B cell (primary cell): ENCODE results near the gene DPM1.

Experiments
- CTCF ChIP-seq: fragments of 200-600 bp; IDR thresholded peaks from one replicate; pipeline ENCODE4 v1.8.0; 2022; ENCODE audit warnings: antibody characterized with exemption, mild to moderate bottlenecking
- EZH2 ChIP-seq: IDR thresholded peaks from 2 replicates; pipeline ENCODE4 v1.6.1; 2012; ENCODE audit warnings: borderline replicate concordance, low read depth, mild to moderate bottlenecking, moderate library complexity, low read length; ENCODE audit not compliant: insufficient read depth, poor library complexity, severe bottlenecking

- TF ChIP-seq CTCF: no peak
- TF ChIP-seq EZH2: no peak
Measured at GRCh38 chr20:50887576-50887975, 70.8 kb downstream of the DPM1 start.
